H1 (cell line): Measurements from ENCODE around the gene NKAIN2. TPM values are rescaled to one million over a fixed set of nuclear protein-coding genes. Genes with fewer than 3 reads are reported as not detected.

Experiments
- CTCF ChIA-PET: fragments of 300-600 bp; sonication (Branson Sonifier 250); formaldehyde crosslinking; loops from one replicate; lab custom pipeline; 2021; ENCODE audit not compliant: partially characterized antibody; lab: Charles Lee
- POLR2A ChIA-PET: fragments of 300-600 bp; sonication (Branson Sonifier 250); formaldehyde crosslinking; loops from one replicate; lab custom pipeline; 2021; ENCODE audit warnings: inconsistent platforms; ENCODE audit not compliant: partially characterized antibody; lab: Charles Lee
- DNase-seq, 2 experiments: peaks; one replicate each; pipeline versions ENCODE4 v3.0.0 to v3.0.0-alpha.2; 2010 to 2022; ENCODE audit warnings: low spot score in 2 of 2, low read depth in 1 of 2, mixed read lengths in 1 of 2
- FAIRE-seq: peaks from 2 replicates; lab custom pipeline; 2011; peaks lifted over from hg19 to GRCh38; lab: Jason Lieb, UNC
- H2AFZ ChIP-seq: 2 replicates; pipeline ENCODE4 v1.8.1; 2012; ENCODE audit warnings: low read length, inconsistent platforms
- H2AK5ac ChIP-seq: 2 replicates; pipeline ENCODE4 v1.6.1; 2013; ENCODE audit warnings: low read depth, low read length
- H2BK120ac ChIP-seq: replicated peaks from 2 replicates; pipeline ENCODE3; 2013; ENCODE audit warnings: low read depth, low read length, inconsistent platforms
- H2BK12ac ChIP-seq: 2 replicates; pipeline ENCODE4 v1.6.1; 2013; ENCODE audit warnings: low read depth, low read length
- H2BK15ac ChIP-seq: 2 replicates; pipeline ENCODE4 v1.6.1; 2013; ENCODE audit warnings: low read length
- H2BK20ac ChIP-seq: 2 replicates; pipeline ENCODE4 v1.6.1; 2013; ENCODE audit warnings: low read length
- H2BK5ac ChIP-seq: 2 replicates; pipeline ENCODE4 v1.6.1; 2013; ENCODE audit warnings: low read depth, low read length
- H3K14ac ChIP-seq: 2 replicates; pipeline ENCODE4 v1.6.1; 2013; ENCODE audit warnings: inconsistent platforms; ENCODE audit not compliant: insufficient read length
- H3K18ac ChIP-seq: 2 replicates; pipeline ENCODE4 v1.6.1; 2013; ENCODE audit warnings: low read length; ENCODE audit errors: extremely low read depth
- H3K23ac ChIP-seq: 2 replicates; pipeline ENCODE4 v1.6.1; 2013; ENCODE audit warnings: inconsistent platforms; ENCODE audit not compliant: insufficient read length
- H3K23me2 ChIP-seq: 2 replicates; pipeline ENCODE4 v1.6.1; 2013; ENCODE audit warnings: low read depth, low read length
- H3K27ac ChIP-seq: 2 replicates; pipeline ENCODE4 v1.6.1; 2011; ENCODE audit warnings: low read depth, low read length, inconsistent platforms
- H3K27me3 ChIP-seq, 4 experiments: replicated peaks in 1 of 4; 1 replicate in 1 of 4; 2 replicates in 3 of 4; pipeline versions ENCODE4 v1.6.1 to v1.8.1; 2011 to 2013; ENCODE audit warnings: low read length in 3 of 4, mild to moderate bottlenecking in 3 of 4, inconsistent platforms in 2 of 4, mixed read lengths in 2 of 4, moderate library complexity in 1 of 4; ENCODE audit not compliant: control insufficient read depth in 3 of 4, insufficient read depth in 3 of 4; ENCODE audit errors: extremely low read depth in 1 of 4
- H3K36me3 ChIP-seq, 4 experiments: 2 replicates each; pipeline versions ENCODE4 v1.6.1 to v1.8.1; 2011 to 2013; ENCODE audit warnings: mild to moderate bottlenecking in 4 of 4, low read length in 3 of 4, moderate library complexity in 2 of 4, control low read depth in 1 of 4, inconsistent platforms in 1 of 4; ENCODE audit not compliant: insufficient read depth in 4 of 4, control insufficient read depth in 2 of 4
- H3K4ac ChIP-seq: replicated peaks from 2 replicates; pipeline ENCODE3; 2013; ENCODE audit warnings: low read length, low read depth, mixed read lengths, inconsistent platforms; ENCODE audit not compliant: insufficient read length
- H3K4me1 ChIP-seq, 4 experiments: replicated peaks in 1 of 4; 1 replicate in 1 of 4; 2 replicates in 3 of 4; pipeline versions ENCODE4 v1.6.1 to v1.8.1; 2011 to 2013; ENCODE audit warnings: low read length in 3 of 4, inconsistent platforms in 2 of 4, mixed read lengths in 1 of 4; ENCODE audit not compliant: insufficient read depth in 4 of 4, control insufficient read depth in 3 of 4
- H3K4me2 ChIP-seq, 2 experiments: 2 replicates each; pipeline versions ENCODE4 v1.6.1 to v1.8.1; 2011 to 2013; ENCODE audit warnings: low read depth in 2 of 2, low read length in 2 of 2, control low read depth in 1 of 2, inconsistent platforms in 1 of 2, mild to moderate bottlenecking in 1 of 2; ENCODE audit not compliant: insufficient read depth in 1 of 2
- H3K4me3 ChIP-seq, 4 experiments: fragments of 200-600, 300-600 bp in 1 of 4; sonication (generic), shearing (Covaris generic), sonication (Bioruptor Twin) in 1 of 4; 2 replicates each; pipeline versions ENCODE4 v1.5.1 to v1.8.1; 2011 to 2016; ENCODE audit warnings: low read length in 4 of 4, low read depth in 3 of 4, control low read depth in 2 of 4, inconsistent platforms in 2 of 4, mild to moderate bottlenecking in 2 of 4, mixed read lengths in 1 of 4, moderate library complexity in 1 of 4; ENCODE audit not compliant: insufficient read depth in 2 of 4; ENCODE audit errors: extremely low read depth in 1 of 4
- H3K56ac ChIP-seq: replicated peaks from 2 replicates; pipeline ENCODE3; 2013; ENCODE audit warnings: low read depth, mild to moderate bottlenecking, mixed read lengths, low read length, inconsistent platforms; ENCODE audit not compliant: insufficient read length
- H3K79me1 ChIP-seq: 2 replicates; pipeline ENCODE4 v1.6.1; 2013; ENCODE audit warnings: low read depth, low read length, control low read depth
- H3K79me2 ChIP-seq, 2 experiments: 2 replicates each; pipeline versions ENCODE4 v1.6.1 to v1.8.1; 2012 to 2013; ENCODE audit warnings: low read length in 2 of 2, mild to moderate bottlenecking in 2 of 2, inconsistent platforms in 1 of 2; ENCODE audit not compliant: insufficient read depth in 2 of 2, control insufficient read depth in 1 of 2
- H3K9ac ChIP-seq, 4 experiments: replicated peaks in 1 of 4; 1 replicate in 1 of 4; 2 replicates in 3 of 4; pipeline versions ENCODE4 v1.6.1 to v1.8.1; 2011 to 2013; ENCODE audit warnings: low read depth in 3 of 4, low read length in 3 of 4, control low read depth in 2 of 4, mild to moderate bottlenecking in 2 of 4, moderate library complexity in 2 of 4, inconsistent platforms in 1 of 4; ENCODE audit errors: extremely low read depth in 1 of 4
- H3K9me3 ChIP-seq, 2 experiments: 2 replicates each; pipeline versions ENCODE4 v1.6.1 to v1.8.1; 2012 to 2013; ENCODE audit warnings: mild to moderate bottlenecking in 2 of 2, moderate library complexity in 2 of 2, control low read depth in 1 of 2, inconsistent platforms in 1 of 2, low read depth in 1 of 2, low read length in 1 of 2, mixed read lengths in 1 of 2; ENCODE audit not compliant: insufficient read depth in 2 of 2
- H4K20me1 ChIP-seq, 2 experiments: replicated peaks in 1 of 2; 2 replicates each; pipeline versions ENCODE3 to v1.8.1; 2011 to 2013; ENCODE audit warnings: inconsistent platforms in 2 of 2, low read length in 2 of 2, mild to moderate bottlenecking in 1 of 2; ENCODE audit not compliant: insufficient read depth in 2 of 2, control insufficient read depth in 1 of 2
- H4K5ac ChIP-seq: 2 replicates; pipeline ENCODE4 v1.6.1; 2013; ENCODE audit warnings: low read length, low read depth, mixed read lengths, inconsistent platforms; ENCODE audit not compliant: insufficient read length
- H4K8ac ChIP-seq: 2 replicates; pipeline ENCODE4 v1.8.0; 2013; ENCODE audit warnings: mild to moderate bottlenecking, moderate library complexity, low read length, inconsistent platforms; ENCODE audit not compliant: insufficient read depth; ENCODE audit errors: extremely low read depth
- H4K91ac ChIP-seq: replicated peaks from 2 replicates; pipeline ENCODE3; 2013; ENCODE audit warnings: low read length, mixed read lengths, inconsistent platforms; ENCODE audit not compliant: insufficient read length
- ATF2 ChIP-seq: IDR thresholded peaks from 2 replicates; pipeline ENCODE4 v1.6.1; 2012; ENCODE audit warnings: low read length, inconsistent platforms
- ATF3 ChIP-seq: IDR thresholded peaks from 2 replicates; pipeline ENCODE4 v1.6.1; 2011; ENCODE audit warnings: low read depth, mild to moderate bottlenecking, low read length; ENCODE audit not compliant: insufficient read depth
- CHD1 ChIP-seq: IDR thresholded peaks from 2 replicates; pipeline ENCODE4 v1.6.1; 2012; ENCODE audit warnings: low read depth, low read length, improper control_type of control experiment
- KDM1A ChIP-seq: fragments of 200-600, 300-600 bp; sonication (generic); IDR thresholded peaks from 2 replicates; pipeline ENCODE4 v1.7.1; 2016; ENCODE audit warnings: mild to moderate bottlenecking, low read length, borderline replicate concordance
- MAFK ChIP-seq: IDR thresholded peaks from 2 replicates; pipeline ENCODE4 v1.6.1; 2012; ENCODE audit warnings: low read depth, mild to moderate bottlenecking, improper control_type of control experiment, low read length
- MAX ChIP-seq: IDR thresholded peaks from 2 replicates; pipeline ENCODE4 v1.6.1; 2012; ENCODE audit warnings: inconsistent platforms
- POLR2AphosphoS5 ChIP-seq: IDR thresholded peaks from 2 replicates; pipeline ENCODE4 v1.6.1; 2011; ENCODE audit warnings: low read depth, low read length
- POU5F1 ChIP-seq: IDR thresholded peaks from 2 replicates; pipeline ENCODE4 v1.6.1; 2011; ENCODE audit warnings: low read depth, mild to moderate bottlenecking, low read length, moderate library complexity
- SP2 ChIP-seq: IDR thresholded peaks from 2 replicates; pipeline ENCODE4 v1.6.1; 2012; ENCODE audit warnings: mild to moderate bottlenecking, low read length, inconsistent platforms
- ZNF274 ChIP-seq: IDR thresholded peaks from 2 replicates; pipeline ENCODE4 v1.7.0; 2012; ENCODE audit warnings: low read length, borderline replicate concordance; ENCODE audit errors: extremely low read depth
- polyA plus RNA-seq, 7 experiments: library from polyadenylated mRNA; depleted of rRNA in 3 of 7; stranded (reverse) in 5 of 7; unstranded in 2 of 7; fragments of >200 nt in 5 of 7; fragments of 200-250 nt in 2 of 7; gene quantifications; 1 replicate in 5 of 7; 2 replicates in 1 of 7; 4 replicates in 1 of 7; pipeline versions ENCODE4 v1.2.1 to v1.2.3, GENCODE V29; 2011 to 2013; ENCODE audit warnings: missing spikeins in 2 of 7, mixed read lengths in 2 of 7
- total RNA-seq: library from RNA; stranded (reverse); fragmentation: NEBNext Ultra II Directional; extraction: Animal tissue kit (Norgen Biotek cat#: 25700); gene quantifications from 2 replicates; pipeline ENCODE4 v1.2.1, GENCODE V29; 2021

Gene NKAIN2
- total and polyA plus RNA-seq, 2 of the 8 experiments (the other 6 are each of a cell fraction or from before 2014, with no cell fraction given): 0.20 to 0.34 TPM

- Histone ChIP-seq H3K18ac (no peak overlapping the region), H2BK120ac (no peak overlapping the region), H2BK20ac (no peak overlapping the region), H2AK5ac (no peak overlapping the region), H3K14ac (no peak overlapping the region), H2BK5ac (no peak overlapping the region), H3K9ac (no peak overlapping the region), H3K56ac (no peak overlapping the region), H3K4me2 (no peak overlapping the region), H4K91ac (no peak overlapping the region), H3K4me3 (no peak overlapping the region), H3K23ac (no peak overlapping the region), H3K4ac (no peak overlapping the region), H2AFZ (no peak overlapping the region), H4K20me1 (no peaks in the 10 kb centered on the region), H2BK15ac (no peak overlapping the region), H3K23me2 (no peaks in the 10 kb centered on the region), H3K79me1 (no peaks in the 10 kb centered on the region), H4K8ac (no peak overlapping the region), H3K36me3 (no peaks in the 10 kb centered on the region), H4K5ac (no peak overlapping the region), H3K79me2 (no peaks in the 10 kb centered on the region), H3K9me3 (no peaks in the 10 kb centered on the region), H3K27me3 (no peaks in the 10 kb centered on the region), H3K27ac (no peak overlapping the region), H3K4me1 (no peaks in the 10 kb centered on the region), H2BK12ac (no peak overlapping the region)
- DNase-seq (no peak), FAIRE-seq (no peak)
- ChIA-PET POLR2A (no interaction called here), CTCF (interaction anchor here (1.4 kb wide), 1 partner anchor 13 kb away, joined by 3 read pairs; no protein-coding TSS in a partner anchor)
- TF ChIP-seq ATF2 (no peak), ZNF274 (no peak), MAFK (no peak), ATF3 (no peak), SP2 (no peak), MAX (no peak), CHD1 (no peak), KDM1A (no peak), POLR2AphosphoS5 (no peak), POU5F1 (no peak)
Observed at GRCh38 chr6:124830506-124830905, 1026.8 kb downstream of the NKAIN2 start.
